ENCODE measurements around the gene SCAF11. TPM values are rescaled to one million over a fixed set of nuclear protein-coding genes. Genes with fewer than 3 reads are reported as not detected.

Gene SCAF11
- total RNA-seq, 4 donors from 2014 or later: 124 to 221 (median 167) TPM

GRCh38 chr12:45986641-45987339, 3.6 kb downstream of the SCAF11 start:
- H3K27ac ChIP-seq: no peak overlapping the region

GRCh38 chr12:45981075-45981837, 9.1 kb downstream of the SCAF11 start:
- Histone ChIP-seq H3K27me3 (no peaks in the 10 kb centered on the region), H3K9me3 (no peaks in the 10 kb centered on the region), H3K36me3 (no peaks in the 10 kb centered on the region), H3K4me1 (peaks cover 52% of the 10 kb centered on the region), H3K27ac (no peak overlapping the region), H3K4me3 (no peak overlapping the region)
- no peak for DNase-seq (ENCODE audit: low spot score in 2 of 2)
- TF ChIP-seq POLR2A (IDR thresholded peaks at IDR 0.05) (no peak), POLR2AphosphoS5 (IDR thresholded peaks at IDR 0.05) (no peak), CTCF (IDR thresholded peaks at IDR 0.05) (no peak), EP300 (IDR thresholded peaks at IDR 0.05) (no peak)
- 84% methylated on average over 7 of the region's 7 CpGs for WGBS

More at GRCh38 chr12:45986641-45987339, 3.6 kb downstream of the SCAF11 start:
- no peak for DNase-seq (ENCODE audit: low spot score in 2 of 2)
- Histone ChIP-seq H3K36me3 (no peaks in the 10 kb centered on the region), H3K4me1 (peaks cover 48% of the 10 kb centered on the region), H3K4me3 (no peak overlapping the region), H3K9me3 (no peaks in the 10 kb centered on the region), H3K27me3 (no peaks in the 10 kb centered on the region)
- TF ChIP-seq CTCF (IDR thresholded peaks at IDR 0.05) (no peak), EP300 (IDR thresholded peaks at IDR 0.05) (no peak)
- WGBS: 72% methylated on average over 5 of the region's 5 CpGs

- Histone ChIP-seq H3K27ac (no peak overlapping the region), H3K4me3 (no peak overlapping the region), H3K9me3 (no peaks in the 10 kb centered on the region), H3K36me3 (no peaks in the 10 kb centered on the region), H3K27me3 (no peaks in the 10 kb centered on the region), H3K4me1 (peaks cover 49% of the 10 kb centered on the region)
- WGBS: 74% methylated on average over 1 of the region's 1 CpG
- TF ChIP-seq POLR2A (IDR thresholded peaks at IDR 0.05) (no peak), EP300 (IDR thresholded peaks at IDR 0.05) (no peak), POLR2AphosphoS5 (IDR thresholded peaks at IDR 0.05) (no peak), CTCF (IDR thresholded peaks at IDR 0.05) (no peak)
- DNase-seq (ENCODE audit: low spot score in 2 of 2): no peak
These were observed 9.8 kb downstream of the SCAF11 start for GRCh38 chr12:45980540-45980939.

- Histone ChIP-seq H3K4me3 (no peak overlapping the region), H3K27me3 (no peaks in the 10 kb centered on the region), H3K9me3 (no peaks in the 10 kb centered on the region), H3K36me3 (no peaks in the 10 kb centered on the region), H3K4me1 (peaks cover 34% of the 10 kb centered on the region), H3K27ac (no peak overlapping the region)
- no peak for TF ChIP-seq POLR2AphosphoS5 (IDR thresholded peaks at IDR 0.05)
- TF ChIP-seq POLR2A (IDR thresholded peaks at IDR 0.05): no peak
- no peak for DNase-seq (ENCODE audit: low spot score in 2 of 2)
- 96% methylated on average over 2 of the region's 2 CpGs for WGBS
These were observed 12.3 kb downstream of the SCAF11 start for GRCh38 chr12:45978108-45978507.

- Histone ChIP-seq H3K4me3 (no peak overlapping the region), H3K27ac (no peak overlapping the region), H3K36me3 (no peaks in the 10 kb centered on the region), H3K4me1 (peaks cover 34% of the 10 kb centered on the region), H3K9me3 (no peaks in the 10 kb centered on the region), H3K27me3 (no peaks in the 10 kb centered on the region)
- TF ChIP-seq POLR2AphosphoS5 (IDR thresholded peaks at IDR 0.05) (no peak), CTCF (IDR thresholded peaks at IDR 0.05) (no peak), POLR2A (IDR thresholded peaks at IDR 0.05) (no peak), EP300 (IDR thresholded peaks at IDR 0.05) (no peak)
- DNase-seq (ENCODE audit: low spot score in 2 of 2): no peak
These were observed 12.8 kb downstream of the SCAF11 start for GRCh38 chr12:45977620-45978019.

Measured in suprapubic skin (tissue), 4 donors.